Tibial artery (tissue), 4 donors: ENCODE results near the gene MTERF4.

Experiments
- DNase-seq, 2 donors: peaks; one replicate each; pipeline ENCODE4 v3.0.0-alpha.2; 2019
- H3K27ac ChIP-seq, 2 donors: fragments of 200-600 bp; sonication (generic) in 1 of 2; 1 replicate in 1 of 2; 2 replicates in 1 of 2; pipeline ENCODE4 v1.5.1; 2018 to 2019; ENCODE audit warnings: mild to moderate bottlenecking in 1 of 2
- H3K27me3 ChIP-seq, 2 donors: fragments of 200-600 bp; sonication (generic) in 1 of 2; one replicate each; pipeline versions ENCODE4 v1.5.1 to v1.6.0; 2016 to 2019
- H3K36me3 ChIP-seq, 3 donors: fragments of 200-600 bp; sonication (generic) in 2 of 3; one replicate each; pipeline ENCODE4 v1.5.1; 2016 to 2019; ENCODE audit warnings: mild to moderate bottlenecking in 2 of 3
- H3K4me1 ChIP-seq, 4 donors: fragments of 200-600 bp; sonication (generic) in 2 of 4; 1 replicate in 3 of 4; 2 replicates in 1 of 4; pipeline ENCODE4 v1.5.1; 2016 to 2019
- H3K4me3 ChIP-seq, 2 donors: fragments of 200-600 bp; sonication (generic) in 1 of 2; 1 replicate in 1 of 2; 2 replicates in 1 of 2; pipeline ENCODE4 v1.5.1; 2018 to 2019; ENCODE audit warnings: mild to moderate bottlenecking in 2 of 2
- H3K9me3 ChIP-seq, 3 donors: fragments of 200-600 bp; sonication (generic) in 1 of 3; one replicate each; pipeline ENCODE4 v1.5.1; 2016 to 2019
- CTCF ChIP-seq, 2 experiments: fragments of 200-600 bp in 1 of 2; fragments of 450-650 bp in 1 of 2; IDR thresholded peaks; one replicate each; pipeline ENCODE4 v1.5.1; 2017 to 2019; ENCODE audit warnings: antibody characterized with exemption in 2 of 2, mild to moderate bottlenecking in 1 of 2, moderate library complexity in 1 of 2
- intact Hi-C: fragments of 100-400 bp; cut with DNase I; formaldehyde crosslinking; loops from one replicate; pipeline ENCODE4 v1.15.0; 2023; ENCODE audit warnings: low total_unique reads

The MTERF4 gene

GRCh38 chr2:241133436-241133820 lies 31.3 kb upstream of the MTERF4 start:
- Histone ChIP-seq H3K27me3 (no peaks in the 10 kb centered on the region), H3K4me1 (no peaks in the 10 kb centered on the region), H3K4me3 (no peak overlapping the region), H3K9me3 (no peaks in the 10 kb centered on the region), H3K36me3 (peaks cover 0 to 21% (median 3%) of the 10 kb centered on the region in 3 donors), H3K27ac (no peak overlapping the region)
- no peak for TF ChIP-seq CTCF (IDR thresholded peaks at IDR 0.05)
- intact Hi-C loops: no loop called here
- peak; percentile 7 to 55 for DNase-seq

- no peaks in the 10 kb centered on the region for H3K9me3 ChIP-seq
- no peak overlapping the region for H3K4me3 ChIP-seq
- intact Hi-C loops: no loop called here
- no peak for TF ChIP-seq CTCF (IDR thresholded peaks at IDR 0.05)
- no peaks in the 10 kb centered on the region for H3K27me3 ChIP-seq
- peaks cover 0 to 20% (median 3%) of the 10 kb centered on the region in 3 donors for H3K36me3 ChIP-seq
- peak; percentile 4 to 32 for DNase-seq
- no peak overlapping the region for H3K27ac ChIP-seq
- no peaks in the 10 kb centered on the region for H3K4me1 ChIP-seq
Observed at GRCh38 chr2:241132538-241133435, 30.7 kb upstream of the MTERF4 start.

GRCh38 chr2:241131531-241131930 lies 29.4 kb upstream of the MTERF4 start:
- TF ChIP-seq CTCF (IDR thresholded peaks at IDR 0.05): no peak
- H3K36me3 ChIP-seq: peaks cover 0 to 15% (median 3%) of the 10 kb centered on the region in 3 donors
- H3K27ac ChIP-seq: no peak overlapping the region
- intact Hi-C loops: no loop called here
- H3K27me3 ChIP-seq: no peaks in the 10 kb centered on the region
- no peak overlapping the region for H3K4me3 ChIP-seq
- no peaks in the 10 kb centered on the region for H3K9me3 ChIP-seq
- DNase-seq: peak in 1 of 2 donors; percentile 34
- no peaks in the 10 kb centered on the region for H3K4me1 ChIP-seq

GRCh38 chr2:241130316-241130715 lies 28.2 kb upstream of the MTERF4 start:
- intact Hi-C loops: no loop called here
- peak; percentile 13 to 40 for DNase-seq
- TF ChIP-seq CTCF (IDR thresholded peaks at IDR 0.05): no peak

GRCh38 chr2:241129086-241129871 lies 27.2 kb upstream of the MTERF4 start:
- peaks cover 0 to 6% (median 3%) of the 10 kb centered on the region in 3 donors for H3K36me3 ChIP-seq
- TF ChIP-seq CTCF (IDR thresholded peaks at IDR 0.05): no peak
- H3K27ac ChIP-seq: no peak overlapping the region
- no peaks in the 10 kb centered on the region for H3K27me3 ChIP-seq
- H3K9me3 ChIP-seq: no peaks in the 10 kb centered on the region
- H3K4me1 ChIP-seq: no peaks in the 10 kb centered on the region
- intact Hi-C loops: no loop called here
- DNase-seq: peak; percentile 7 to 35
- H3K4me3 ChIP-seq: no peak overlapping the region

More at GRCh38 chr2:241130316-241130715, 28.2 kb upstream of the MTERF4 start:
- Histone ChIP-seq H3K27ac (no peak overlapping the region), H3K4me3 (no peak overlapping the region), H3K27me3 (no peaks in the 10 kb centered on the region), H3K4me1 (no peaks in the 10 kb centered on the region), H3K36me3 (peaks cover 0 to 6% (median 3%) of the 10 kb centered on the region in 3 donors), H3K9me3 (no peaks in the 10 kb centered on the region)
